GM12878 (cell line): Measurements from ENCODE around the gene HSFX3. TPM values are rescaled to one million over a fixed set of nuclear protein-coding genes. Genes with fewer than 3 reads are reported as not detected.
"Not testable (repeated sequence)": the region's sequence is repeated elsewhere in the genome, so short reads cannot be mapped to it uniquely, and the experiment has no call there.

Experiments
- ATAC-seq: fragments of 200-7000 bp; cut with Tn5 transposase; 3 replicates; pipeline ENCODE4 v1.9.1; 2020; ENCODE audit warnings: mild to moderate bottlenecking, moderate library complexity
- BruUV-seq: library from RNA; stranded (reverse); fragments of 400-500 nt; replicated peaks from 2 replicates; lab custom pipeline; 2021; lab: Mats Ljungman, UMichigan
- CTCF ChIA-PET: fragments of 300-600 bp; sonication (Branson Sonifier 250); formaldehyde crosslinking; extraction: SDS; loops from one replicate; lab custom pipeline; 2021; ENCODE audit warnings: inconsistent platforms; lab: Yijun Ruan, JAX
- POLR2A ChIA-PET: fragments of 350-600 bp; formaldehyde crosslinking; extraction: SDS; loops from one replicate; lab custom pipeline; 2021; ENCODE audit warnings: inconsistent platforms; lab: Charles Lee
- RAD21 ChIA-PET: fragments of 300-600 bp; sonication (Branson Sonifier 250); formaldehyde crosslinking; loops from one replicate; lab custom pipeline; 2023; ENCODE audit warnings: antibody characterized with exemption; ENCODE audit not compliant: unreplicated experiment; lab: Charles Lee
- SMC1A ChIA-PET: fragments of 300-600 bp; sonication (Branson Sonifier 250); formaldehyde crosslinking; loops from one replicate; lab custom pipeline; 2023; ENCODE audit not compliant: unreplicated experiment, uncharacterized antibody; lab: Charles Lee
- DNase-seq: peaks from one replicate; pipeline ENCODE4 v3.0.0-alpha.2; 2011; ENCODE audit warnings: low read depth, low spot score
- FAIRE-seq: peaks from 3 replicates; lab custom pipeline; 2011; peaks lifted over from hg19 to GRCh38; lab: Jason Lieb, UNC
- H2AFZ ChIP-seq: 2 replicates; pipeline ENCODE4 v1.6.0; 2011; ENCODE audit warnings: low read depth, low read length, control low read depth; ENCODE audit not compliant: control insufficient read depth
- H3K27ac ChIP-seq: 2 replicates; pipeline ENCODE4 v1.5.1; 2011; ENCODE audit warnings: control low read depth; ENCODE audit not compliant: control insufficient read depth, insufficient read depth
- H3K27me3 ChIP-seq, 2 experiments: replicated peaks in 1 of 2; 2 replicates each; pipeline versions ENCODE4 v1.6.0 to v1.6.1; 2011; ENCODE audit warnings: low read length in 1 of 2; ENCODE audit not compliant: control insufficient read depth in 2 of 2, insufficient read depth in 2 of 2
- H3K36me3 ChIP-seq, 2 experiments: 2 replicates each; pipeline ENCODE4 v1.5.1; 2011; ENCODE audit warnings: low read length in 1 of 2; ENCODE audit not compliant: control insufficient read depth in 2 of 2, insufficient read depth in 2 of 2
- H3K4me1 ChIP-seq: 2 replicates; pipeline ENCODE4 v1.6.1; 2011; ENCODE audit warnings: mild to moderate bottlenecking, low read length, moderate library complexity, mixed read lengths; ENCODE audit not compliant: control insufficient read depth, insufficient read depth
- H3K4me2 ChIP-seq: 2 replicates; pipeline ENCODE4 v1.6.0; 2011; ENCODE audit warnings: control low read depth; ENCODE audit not compliant: control insufficient read depth, insufficient read depth
- H3K4me3 ChIP-seq: fragments of 200-600 bp; sonication (generic); 2 replicates; pipeline ENCODE4 v1.5.1; 2016
- H3K79me2 ChIP-seq: 2 replicates; pipeline ENCODE4 v1.6.0; 2011; ENCODE audit warnings: low read length; ENCODE audit not compliant: control insufficient read depth, insufficient read depth
- H3K9ac ChIP-seq: 2 replicates; pipeline ENCODE4 v1.8.0; 2011; ENCODE audit warnings: low read length, control low read depth, mixed read lengths; ENCODE audit not compliant: control insufficient read depth, insufficient read depth
- H3K9me3 ChIP-seq: replicated peaks from 3 replicates; pipeline ENCODE4 v1.5.1; 2011; ENCODE audit warnings: mild to moderate bottlenecking, low read length; ENCODE audit not compliant: control insufficient read depth, insufficient read depth
- H4K20me1 ChIP-seq: 2 replicates; pipeline ENCODE4 v1.6.0; 2011; ENCODE audit not compliant: control insufficient read depth, insufficient read depth
- WGBS: methylation state at CpG from one replicate; pipeline ENCODE4 v1.1.6; 2016; ENCODE audit warnings: low lambda C conversion rate; ENCODE audit not compliant: insufficient replicate concordance, insufficient coverage; ENCODE audit errors: missing lambda C conversion rate; 5-methylcytosine and 5-hydroxymethylcytosine counted together
- in situ Hi-C: fragments of 300-500 bp; cut with MboI; formaldehyde crosslinking; loops from 9 replicates; pipeline ENCODE4 v1.14.3; 2018; ENCODE audit warnings: mixed read lengths
- intact Hi-C: fragments of 100-400 bp; cut with micrococcal nuclease; formaldehyde crosslinking; loops from one replicate; pipeline ENCODE4 v1.14.2; 2022; ENCODE audit not compliant: unreplicated experiment
- polyA plus RNA-seq, 11 experiments: library from polyadenylated mRNA; depleted of rRNA in 4 of 11; unstranded in 6 of 11; stranded (reverse) in 5 of 11; fragments of >200 nt; fragmentation: Nextera tagmentation in 4 of 11; fragmentation: Illumina TruSeq in 1 of 11; extraction: Ambion mirVana in 4 of 11; extraction: Trizol in 1 of 11; gene quantifications; 1 replicate in 1 of 11; 2 replicates in 10 of 11; pipeline versions ENCODE4 v1.2.1 to v1.2.3, GENCODE V29; 2011 to 2016; ENCODE audit warnings: inconsistent platforms in 2 of 11, missing spikeins in 2 of 11, low read depth in 1 of 11
- total RNA-seq, 4 experiments: library from RNA; depleted of rRNA in 3 of 4; stranded (reverse); fragments of >200 nt in 3 of 4; fragmentation: Illumina TruSeq in 1 of 4; extraction: Trizol in 1 of 4; gene quantifications; 2 replicates each; pipeline versions ENCODE4 v1.2.1 to v1.2.3, GENCODE V29; 2013 to 2021

Gene HSFX3
- total and polyA plus RNA-seq, 10 of the 15 experiments (the other 5 are each of a cell fraction or from before 2014, with no cell fraction given): 0.05 to 0.40 (median 0.29) TPM; not detected in 5

- H3K27me3 ChIP-seq, H3K9ac ChIP-seq, H3K4me2 ChIP-seq, SMC1A ChIA-PET, H3K4me3 ChIP-seq, H3K79me2 ChIP-seq, FAIRE-seq, in situ Hi-C loops, H3K27ac ChIP-seq, POLR2A ChIA-PET, RAD21 ChIA-PET, H4K20me1 ChIP-seq, DNase-seq, ATAC-seq, H2AFZ ChIP-seq, CTCF ChIA-PET, H3K4me1 ChIP-seq, H3K9me3 ChIP-seq, H3K36me3 ChIP-seq, BruUV-seq: not testable (repeated sequence)
- intact Hi-C loops: loop anchor here (10.0 kb wide), 3 partner anchors 291 to 1031 kb away; partner anchors contain the start of gene MTM1
- 47% methylated on average over 8 of the region's 11 CpGs for WGBS
These were observed 15.7 kb downstream of the HSFX3 start for GRCh38 chrX:149533999-149534398.

- H3K36me3 ChIP-seq, H3K4me2 ChIP-seq, CTCF ChIA-PET, H3K9ac ChIP-seq, H3K79me2 ChIP-seq, H3K4me1 ChIP-seq, H3K4me3 ChIP-seq, in situ Hi-C loops, H3K9me3 ChIP-seq, BruUV-seq, SMC1A ChIA-PET, DNase-seq, H3K27ac ChIP-seq, H2AFZ ChIP-seq, H4K20me1 ChIP-seq, ATAC-seq, FAIRE-seq, H3K27me3 ChIP-seq, POLR2A ChIA-PET, RAD21 ChIA-PET: not testable (repeated sequence)
- intact Hi-C loops: loop anchor here (10.0 kb wide), 3 partner anchors 292 to 1032 kb away; partner anchors contain the start of gene MTM1
- WGBS: 63% methylated on average over 1 of the region's 3 CpGs
These were observed 16.9 kb downstream of the HSFX3 start for GRCh38 chrX:149532868-149533267.
